ENCODE data around the gene CANT1.

Gene CANT1

GRCh38 chr17:78993981-78994671, 15.4 kb downstream of the CANT1 start:
- no peak for DNase-seq

GRCh38 chr17:78993241-78993956, 16.2 kb downstream of the CANT1 start:
- DNase-seq: peak in 4 of 6 experiments; percentile 24 to 43 (median 31)

GRCh38 chr17:78992542-78993212, 16.9 kb downstream of the CANT1 start:
- no peak for DNase-seq

GRCh38 chr17:78991906-78992532, 17.5 kb downstream of the CANT1 start:
- DNase-seq: no peak

- DNase-seq: no peak
Observed at GRCh38 chr17:78991017-78991738, 18.4 kb downstream of the CANT1 start.

GRCh38 chr17:78990349-78991016, 19.1 kb downstream of the CANT1 start:
- DNase-seq: no peak

- no peak for DNase-seq
Observed at GRCh38 chr17:78988152-78988551, 21.4 kb downstream of the CANT1 start.

GRCh38 chr17:78986649-78987328, 22.8 kb downstream of the CANT1 start:
- no peak for DNase-seq

- DNase-seq: peak in 2 of 6 experiments; percentile 13 to 15
Observed at GRCh38 chr17:78986048-78986648, 23.4 kb downstream of the CANT1 start.

- no peak for DNase-seq
Observed at GRCh38 chr17:78985395-78985794, 24.2 kb downstream of the CANT1 start.

GRCh38 chr17:78981010-78981888, 28.3 kb downstream of the CANT1 start:
- DNase-seq: no peak

GRCh38 chr17:78980624-78980972, 29.0 kb downstream of the CANT1 start:
- no peak for DNase-seq

- peak; percentile 11 to 53 (median 31) for DNase-seq
Observed at GRCh38 chr17:78979780-78980623, 29.6 kb downstream of the CANT1 start, which contains the start of gene LGALS3BP. LGALS3BP (minus strand) TSS chr17:78979923; CDS start chr17:78977191, 2,732 bp downstream.

- no peak for DNase-seq
Observed at GRCh38 chr17:78977997-78978973, 31.3 kb downstream of the CANT1 start.

- DNase-seq: no peak
Observed at GRCh38 chr17:78977681-78977943, 32.0 kb downstream of the CANT1 start.

- no peak for DNase-seq
Observed at GRCh38 chr17:78976907-78977680, 32.5 kb downstream of the CANT1 start.

All from stimulated activated naive CD4-positive, alpha-beta T cell (primary cell).